Ovary (tissue), 3 donors: ENCODE results near the gene PLAU.

Source experiments
- CTCF ChIP-seq, 3 donors: fragments of 450-650 bp in 2 of 3; fragments of 200-600 bp in 1 of 3; IDR thresholded peaks; one replicate each; pipeline versions ENCODE4 v1.5.1 to v1.8.0; 2016 to 2022; ENCODE audit warnings: antibody characterized with exemption in 3 of 3, mild to moderate bottlenecking in 1 of 3
- EP300 ChIP-seq: sonication (generic); formaldehyde crosslinking; IDR thresholded peaks from one replicate; pipeline ENCODE4 v1.6.1; 2017; ENCODE audit warnings: antibody characterized with exemption
- donor health status: DM: no; HTN: no; CAD: no.

- TF ChIP-seq CTCF (IDR thresholded peaks at IDR 0.05) (no peak), EP300 (no peak)
Measured at GRCh38 chr10:73900064-73900463, 10.9 kb upstream of the PLAU start.
